Measurements from ENCODE around the gene GOLGA1.

The GOLGA1 gene

GRCh38 chr9:124879226-124879625 lies 61.7 kb downstream of the GOLGA1 start:
- no peaks in the 10 kb centered on the region for H3K9me3 ChIP-seq (ENCODE audit: insufficient read depth, low read depth, low read length)
- no peak overlapping the region for H3K27ac ChIP-seq (ENCODE audit: low read length)
- H3K36me3 ChIP-seq (ENCODE audit: insufficient read depth, low read depth, low read length), result peaks cover 49% of the 10 kb centered on the region
- no peak overlapping the region for H3K4me3 ChIP-seq (ENCODE audit: low read length)
- H3K4me1 ChIP-seq (ENCODE audit: insufficient read depth, low read length), result peaks cover 20% of the 10 kb centered on the region
- H3K9ac ChIP-seq (ENCODE audit: low read depth, low read length), result no peak overlapping the region; the same call in 1 of the 2 replicates
- H3K27me3 ChIP-seq (ENCODE audit: insufficient read depth, low read length), result no peaks in the 10 kb centered on the region

GRCh38 chr9:124878518-124878917 lies 62.4 kb downstream of the GOLGA1 start:
- Histone ChIP-seq H3K9me3 (ENCODE audit: insufficient read depth, low read depth, low read length) (no peaks in the 10 kb centered on the region), H3K4me1 (ENCODE audit: insufficient read depth, low read length) (peaks cover 19% of the 10 kb centered on the region), H3K4me3 (ENCODE audit: low read length) (no peak overlapping the region), H3K27me3 (ENCODE audit: insufficient read depth, low read length) (no peaks in the 10 kb centered on the region), H3K36me3 (ENCODE audit: insufficient read depth, low read depth, low read length) (peaks cover 56% of the 10 kb centered on the region), H3K9ac (ENCODE audit: low read depth, low read length) (no peak overlapping the region), H3K27ac (ENCODE audit: low read length) (no peak overlapping the region)

- Histone ChIP-seq H3K9me3 (ENCODE audit: insufficient read depth, low read depth, low read length) (no peaks in the 10 kb centered on the region), H3K4me3 (ENCODE audit: low read length) (no peak overlapping the region), H3K9ac (ENCODE audit: low read depth, low read length) (no peak overlapping the region), H3K36me3 (ENCODE audit: insufficient read depth, low read depth, low read length) (peaks cover 61% of the 10 kb centered on the region), H3K27ac (ENCODE audit: low read length) (no peak overlapping the region), H3K4me1 (ENCODE audit: insufficient read depth, low read length) (peaks cover 19% of the 10 kb centered on the region), H3K27me3 (ENCODE audit: insufficient read depth, low read length) (no peaks in the 10 kb centered on the region)
These were observed 62.9 kb downstream of the GOLGA1 start for GRCh38 chr9:124878021-124878420.

GRCh38 chr9:124877021-124877782 lies 63.7 kb downstream of the GOLGA1 start:
- Histone ChIP-seq H3K4me1 (ENCODE audit: insufficient read depth, low read length) (peaks cover 19% of the 10 kb centered on the region), H3K36me3 (ENCODE audit: insufficient read depth, low read depth, low read length) (peaks cover 67% of the 10 kb centered on the region), H3K9me3 (ENCODE audit: insufficient read depth, low read depth, low read length) (no peaks in the 10 kb centered on the region), H3K9ac (ENCODE audit: low read depth, low read length) (no peak overlapping the region), H3K27me3 (ENCODE audit: insufficient read depth, low read length) (no peaks in the 10 kb centered on the region), H3K4me3 (ENCODE audit: low read length) (no peak overlapping the region), H3K27ac (ENCODE audit: low read length) (no peak overlapping the region)

GRCh38 chr9:124875501-124875900 lies 65.4 kb downstream of the GOLGA1 start:
- H3K9me3 ChIP-seq (ENCODE audit: insufficient read depth, low read depth, low read length), result no peaks in the 10 kb centered on the region
- H3K36me3 ChIP-seq (ENCODE audit: insufficient read depth, low read depth, low read length), result peaks cover 82% of the 10 kb centered on the region
- H3K9ac ChIP-seq (ENCODE audit: low read depth, low read length), result no peak overlapping the region
- no peak overlapping the region for H3K27ac ChIP-seq (ENCODE audit: low read length)
- peaks cover 13% of the 10 kb centered on the region; the same call in 1 of the 2 replicates for H3K4me1 ChIP-seq (ENCODE audit: insufficient read depth, low read length)
- H3K27me3 ChIP-seq (ENCODE audit: insufficient read depth, low read length), result no peaks in the 10 kb centered on the region
- H3K4me3 ChIP-seq (ENCODE audit: low read length), result no peak overlapping the region

GRCh38 chr9:124873664-124874063 lies 67.2 kb downstream of the GOLGA1 start:
- H3K27me3 ChIP-seq (ENCODE audit: insufficient read depth, low read length), result no peaks in the 10 kb centered on the region
- H3K27ac ChIP-seq (ENCODE audit: low read length), result no peak overlapping the region
- H3K36me3 ChIP-seq (ENCODE audit: insufficient read depth, low read depth, low read length), result peaks cover 78% of the 10 kb centered on the region
- no peak overlapping the region; the same call in 1 of the 2 replicates for H3K9ac ChIP-seq (ENCODE audit: low read depth, low read length)
- no peak overlapping the region for H3K4me3 ChIP-seq (ENCODE audit: low read length)
- H3K9me3 ChIP-seq (ENCODE audit: insufficient read depth, low read depth, low read length), result no peaks in the 10 kb centered on the region
- H3K4me1 ChIP-seq (ENCODE audit: insufficient read depth, low read length), result 0 out of 2 replicates have a peak, but pooled peaks cover 4% of the 10 kb centered on the region

- Histone ChIP-seq H3K4me1 (ENCODE audit: insufficient read depth, low read length) (peaks cover 10% of the 10 kb centered on the region; the same call in 1 of the 2 replicates), H3K27ac (ENCODE audit: low read length) (no peak overlapping the region), H3K9me3 (ENCODE audit: insufficient read depth, low read depth, low read length) (no peaks in the 10 kb centered on the region), H3K36me3 (ENCODE audit: insufficient read depth, low read depth, low read length) (peaks cover 53% of the 10 kb centered on the region), H3K27me3 (ENCODE audit: insufficient read depth, low read length) (no peaks in the 10 kb centered on the region), H3K9ac (ENCODE audit: low read depth, low read length) (peak overlapping the region; percentile 96; the same call in 1 of the 2 replicates), H3K4me3 (ENCODE audit: low read length) (peak overlapping the region; percentile 99)
These were observed 69.7 kb downstream of the GOLGA1 start for GRCh38 chr9:124871156-124871561.

GRCh38 chr9:124870723-124871122 lies 70.2 kb downstream of the GOLGA1 start:
- Histone ChIP-seq H3K4me1 (ENCODE audit: insufficient read depth, low read length) (peaks cover 10% of the 10 kb centered on the region; the same call in 1 of the 2 replicates), H3K36me3 (ENCODE audit: insufficient read depth, low read depth, low read length) (peaks cover 50% of the 10 kb centered on the region), H3K9me3 (ENCODE audit: insufficient read depth, low read depth, low read length) (no peaks in the 10 kb centered on the region)

GRCh38 chr9:124869986-124870560 lies 70.8 kb downstream of the GOLGA1 start:
- H3K27ac ChIP-seq (ENCODE audit: low read length), result no peak overlapping the region
- H3K9me3 ChIP-seq (ENCODE audit: insufficient read depth, low read depth, low read length), result no peaks in the 10 kb centered on the region
- peak overlapping the region; percentile 99 for H3K4me3 ChIP-seq (ENCODE audit: low read length)
- H3K36me3 ChIP-seq (ENCODE audit: insufficient read depth, low read depth, low read length), result peaks cover 43% of the 10 kb centered on the region
- peak overlapping the region; percentile 96 for H3K9ac ChIP-seq (ENCODE audit: low read depth, low read length)
- no peaks in the 10 kb centered on the region for H3K27me3 ChIP-seq (ENCODE audit: insufficient read depth, low read length)
- H3K4me1 ChIP-seq (ENCODE audit: insufficient read depth, low read length), result peaks cover 10% of the 10 kb centered on the region; the same call in 1 of the 2 replicates

More at GRCh38 chr9:124870723-124871122, 70.2 kb downstream of the GOLGA1 start:
- Histone ChIP-seq H3K27ac (ENCODE audit: low read length) (no peak overlapping the region), H3K4me3 (ENCODE audit: low read length) (peak overlapping the region; percentile 99), H3K27me3 (ENCODE audit: insufficient read depth, low read length) (no peaks in the 10 kb centered on the region), H3K9ac (ENCODE audit: low read depth, low read length) (peak overlapping the region; percentile 96; the same call in 1 of the 2 replicates)

- H3K27me3 ChIP-seq (ENCODE audit: insufficient read depth, low read length), result no peaks in the 10 kb centered on the region
- peaks cover 38% of the 10 kb centered on the region for H3K36me3 ChIP-seq (ENCODE audit: insufficient read depth, low read depth, low read length)
- H3K4me3 ChIP-seq (ENCODE audit: low read length), result peak overlapping the region; percentile 99
- H3K9ac ChIP-seq (ENCODE audit: low read depth, low read length), result peak overlapping the region; percentile 96
- no peaks in the 10 kb centered on the region for H3K9me3 ChIP-seq (ENCODE audit: insufficient read depth, low read depth, low read length)
- peaks cover 10% of the 10 kb centered on the region; the same call in 1 of the 2 replicates for H3K4me1 ChIP-seq (ENCODE audit: insufficient read depth, low read length)
- H3K27ac ChIP-seq (ENCODE audit: low read length), result no peak overlapping the region
These were observed 71.4 kb downstream of the GOLGA1 start for GRCh38 chr9:124869466-124869985.

GRCh38 chr9:124868511-124869465 lies 72.1 kb downstream of the GOLGA1 start:
- no peaks in the 10 kb centered on the region for H3K27me3 ChIP-seq (ENCODE audit: insufficient read depth, low read length)
- H3K4me3 ChIP-seq (ENCODE audit: low read length), result peak overlapping the region; percentile 99
- H3K9ac ChIP-seq (ENCODE audit: low read depth, low read length), result peak overlapping the region; percentile 96
- H3K4me1 ChIP-seq (ENCODE audit: insufficient read depth, low read length), result peaks cover 10% of the 10 kb centered on the region; the same call in 1 of the 2 replicates
- no peaks in the 10 kb centered on the region for H3K9me3 ChIP-seq (ENCODE audit: insufficient read depth, low read depth, low read length)
- H3K27ac ChIP-seq (ENCODE audit: low read length), result peak overlapping the region; percentile 95
- H3K36me3 ChIP-seq (ENCODE audit: insufficient read depth, low read depth, low read length), result peaks cover 30% of the 10 kb centered on the region
